GM18511 (cell line): ENCODE results near the gene TUT1.
"Not testable (repeated sequence)": the region's sequence is repeated elsewhere in the genome, so short reads cannot be mapped to it uniquely, and the experiment has no call there.

ENCODE experiments used
- ATAC-seq: cut with Tn5 transposase; IDR thresholded peaks from one replicate; pipeline ENCODE4 v1.9.1; 2021; ENCODE audit warnings: mild to moderate bottlenecking, moderate library complexity; ENCODE audit not compliant: unreplicated experiment

The TUT1 gene

DNA sequence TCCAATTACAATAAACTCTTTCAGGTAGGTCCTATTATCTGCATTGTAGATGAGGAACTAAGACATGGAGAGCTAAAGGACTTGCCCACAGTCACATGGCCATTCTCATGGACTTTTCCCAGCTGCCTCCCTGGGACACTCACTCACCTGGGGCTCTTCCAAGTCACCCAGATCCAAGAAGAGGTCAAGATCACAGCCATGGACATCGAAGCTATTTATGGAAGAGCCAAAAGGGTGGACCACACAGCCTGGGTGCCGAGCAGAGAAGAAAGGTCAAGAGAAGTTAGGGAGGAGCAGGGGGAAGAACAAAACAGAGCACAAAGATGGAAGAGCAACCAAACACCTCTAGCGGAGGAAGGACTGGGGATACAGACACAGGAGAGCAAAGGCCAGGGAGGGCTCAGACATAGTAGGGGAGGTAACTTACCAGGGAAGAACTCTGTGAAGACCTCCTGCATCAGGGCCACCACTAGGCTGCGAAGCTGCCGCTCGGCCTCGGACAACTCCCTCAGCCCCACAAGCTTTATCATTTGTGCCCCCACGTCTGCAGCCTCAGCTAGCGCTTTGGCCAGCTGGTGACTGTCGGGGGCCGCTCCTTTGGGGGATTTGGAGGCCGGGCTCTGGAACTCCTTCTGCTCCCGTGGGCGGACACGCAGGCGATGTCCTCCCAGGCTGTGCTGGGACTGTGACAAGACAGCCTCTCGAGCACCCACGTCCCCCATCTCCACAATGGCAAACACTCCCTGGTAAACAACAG is 10.2 kb downstream of the TUT1 start:
- no peak for ATAC-seq

DNA sequence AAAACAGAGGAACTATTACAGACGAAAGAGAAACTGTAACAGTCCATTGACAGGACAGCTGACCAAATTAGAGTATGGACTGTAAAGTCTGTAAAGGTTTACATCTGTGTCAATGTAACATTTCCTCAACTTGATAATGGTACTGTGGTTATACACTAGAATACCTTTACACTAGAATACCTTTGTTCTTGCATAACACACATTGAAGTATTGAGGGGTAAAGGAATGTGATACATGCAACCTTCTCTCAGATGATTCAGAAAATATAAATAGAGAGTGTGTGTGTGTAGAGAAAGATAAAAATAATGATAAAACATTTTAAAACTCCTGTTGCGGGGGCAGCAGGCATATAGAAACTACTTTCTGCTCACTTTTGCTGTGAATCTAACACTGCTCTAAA is 12.1 kb downstream of the TUT1 start:
- no peak for ATAC-seq

DNA sequence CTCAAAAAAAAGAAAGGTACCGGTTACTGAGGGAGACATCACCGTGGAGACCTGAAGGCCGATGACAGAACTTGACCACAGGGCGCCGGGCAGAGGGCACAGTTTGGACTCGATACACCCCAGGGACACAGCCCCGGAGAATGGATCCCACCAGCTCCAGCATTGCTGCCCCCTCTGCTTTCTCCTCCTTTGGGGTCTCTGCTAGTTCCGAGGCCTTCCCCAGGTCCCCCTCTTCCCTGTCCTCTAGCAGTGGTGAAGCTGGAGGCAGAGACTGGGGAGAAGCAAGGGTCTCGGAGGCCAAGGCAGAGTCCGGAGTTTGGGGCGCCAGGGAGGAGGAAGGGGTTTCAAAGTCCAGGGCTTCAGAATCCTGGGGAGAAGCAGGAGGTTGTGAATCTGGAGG is 12.8 kb downstream of the TUT1 start:
- no peak for ATAC-seq

DNA sequence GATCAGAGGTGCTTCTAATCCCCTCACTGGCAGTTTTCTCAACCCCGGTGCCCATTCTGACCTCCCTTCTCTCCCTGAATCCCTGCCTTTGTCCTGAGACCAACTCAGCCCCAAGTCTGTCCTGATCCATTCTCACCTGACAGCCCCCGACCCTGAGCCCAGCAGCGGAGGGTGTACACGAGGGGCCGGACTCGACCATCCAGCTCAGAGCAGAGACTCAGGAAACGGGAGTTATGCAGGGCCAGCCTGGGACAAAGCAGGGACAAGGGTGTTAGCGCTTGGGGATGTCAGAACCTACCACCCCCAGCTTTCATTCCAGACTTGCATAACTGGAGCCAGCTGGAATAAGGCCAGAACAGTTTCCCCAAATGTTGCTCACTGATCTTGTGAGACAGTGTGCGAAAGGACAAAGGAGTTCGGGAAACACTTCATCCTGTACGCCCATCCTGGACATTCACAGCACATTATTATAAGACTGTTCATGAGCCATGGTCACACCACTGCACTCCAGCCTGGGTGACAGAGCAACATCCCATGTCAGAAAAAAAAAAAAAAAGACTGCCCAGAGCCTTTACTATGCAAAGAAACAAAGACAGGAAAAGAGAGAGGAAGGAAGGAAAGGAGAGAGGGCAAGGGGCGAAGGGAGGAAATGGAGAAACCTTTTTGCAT is 14.1 kb downstream of the TUT1 start:
- ATAC-seq, result no peak

DNA sequence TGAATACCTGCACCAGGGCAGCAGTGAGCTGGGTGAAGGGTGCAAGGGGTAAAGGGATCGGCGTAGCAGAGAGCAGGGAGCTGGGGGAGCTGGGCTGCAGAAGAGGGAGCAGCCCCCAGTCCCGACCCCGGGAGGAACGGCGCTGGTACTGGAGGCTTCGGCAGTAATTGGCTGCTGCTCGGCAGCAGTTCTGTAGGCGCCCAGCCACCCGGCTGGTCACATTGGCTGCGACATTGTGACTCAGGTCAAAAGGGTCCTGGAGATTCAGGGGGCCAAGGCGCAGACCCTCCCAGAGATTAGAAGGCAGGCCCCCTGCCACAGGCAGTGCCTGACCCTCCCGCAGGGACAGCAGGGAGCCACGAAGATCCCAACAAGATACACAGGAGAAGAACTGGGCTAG is 15.5 kb downstream of the TUT1 start:
- no peak for ATAC-seq

DNA sequence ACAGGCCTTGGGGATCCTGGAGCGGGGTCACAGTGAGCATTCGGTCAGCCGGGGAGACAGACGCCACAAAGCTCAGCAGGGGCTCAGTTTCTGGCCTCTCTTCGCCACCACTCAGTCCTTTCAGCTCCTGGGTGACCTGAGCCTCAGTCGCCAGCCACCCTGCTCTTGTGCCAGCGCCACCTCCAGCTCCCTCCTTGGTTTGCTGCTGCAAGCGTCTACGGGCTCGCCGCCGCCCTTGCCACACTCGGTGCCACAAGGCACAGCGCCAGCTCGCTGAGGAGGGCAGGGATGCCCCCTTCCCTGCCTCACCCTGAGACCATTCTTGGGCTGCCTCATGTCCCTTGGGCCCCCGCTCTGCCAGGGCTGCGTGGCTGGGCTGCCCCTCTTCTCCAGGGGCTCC is 16.2 kb downstream of the TUT1 start:
- no peak for ATAC-seq

DNA sequence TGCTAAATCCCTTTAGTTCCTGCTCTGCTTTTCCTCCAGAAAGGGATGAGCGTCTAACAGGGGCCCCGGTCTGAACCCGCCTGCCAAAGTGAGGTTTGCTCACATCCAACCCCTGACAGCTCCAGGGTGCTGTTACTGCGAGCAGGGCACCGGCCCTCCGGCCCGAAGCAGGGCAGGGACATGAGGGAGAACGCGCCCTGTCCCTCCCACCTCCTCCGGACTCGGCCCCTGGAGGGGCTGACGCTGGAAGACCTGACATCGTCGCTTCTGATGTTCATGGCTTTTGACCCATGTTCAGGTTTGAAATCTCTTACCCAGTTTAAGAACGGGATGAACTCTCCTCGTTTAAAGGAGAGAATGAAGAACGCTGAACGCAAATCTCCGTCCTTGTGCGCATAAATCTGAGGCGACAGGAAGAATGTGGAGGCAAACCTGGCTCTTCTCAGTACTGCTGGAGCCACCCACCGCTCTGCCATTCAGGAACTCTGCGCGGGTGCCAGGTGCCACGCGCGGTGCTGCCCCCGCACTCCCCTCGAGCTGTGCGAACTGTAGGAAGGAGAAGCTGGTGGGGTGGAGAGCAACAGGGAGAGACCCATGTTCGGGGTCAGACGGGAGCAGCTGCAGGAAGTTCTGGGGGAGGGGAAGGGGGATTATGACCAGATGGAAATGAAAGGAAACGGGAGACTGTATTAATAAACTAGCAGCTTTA is 16.8 kb downstream of the TUT1 start:
- ATAC-seq, result peak; percentile 28

DNA sequence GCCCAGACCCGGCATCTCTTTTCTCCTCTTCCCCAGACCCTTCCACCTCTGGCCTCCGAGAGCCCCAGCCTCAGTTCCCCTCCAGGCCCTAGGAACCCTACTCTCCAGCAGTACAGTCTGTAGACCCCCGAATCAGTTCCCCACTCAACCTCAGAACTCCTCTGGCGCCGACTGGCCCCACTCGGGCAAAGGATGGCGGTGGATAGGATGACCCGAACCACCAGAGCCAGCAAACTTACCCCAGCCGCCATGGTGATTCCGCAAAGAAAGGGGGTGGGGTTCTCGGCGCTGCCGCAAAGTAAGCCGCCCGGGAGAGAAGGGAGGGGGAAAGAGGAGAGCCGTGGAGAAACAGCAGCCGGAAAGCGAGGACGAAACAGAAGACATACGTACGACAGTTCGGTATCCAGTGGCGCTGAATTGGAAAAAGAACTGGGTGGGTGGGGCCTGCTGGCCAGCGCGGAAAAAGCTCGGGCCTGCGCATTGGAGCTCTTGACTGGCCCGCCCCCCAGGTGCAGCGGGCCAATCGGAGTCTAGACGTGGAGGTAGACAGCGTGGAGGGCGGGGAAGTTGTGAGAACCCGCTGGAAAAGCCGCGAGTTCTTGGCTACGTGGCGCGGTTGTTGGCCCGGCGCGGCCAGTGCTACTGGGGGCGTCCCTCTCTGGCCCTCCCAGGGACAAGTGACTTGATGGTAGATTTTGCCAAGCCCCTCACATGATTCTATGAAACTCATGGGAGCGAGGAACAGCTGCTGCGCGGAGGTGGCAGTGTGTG is 17.5 kb downstream of the TUT1 start, which contains the start of gene EEF1G:
TSS of gene EEF1G (minus strand) at position 300 of the 771 bp plus-strand sequence. CDS start at position 251, 49 bp downstream.
- ATAC-seq, result peak; percentile 87

DNA sequence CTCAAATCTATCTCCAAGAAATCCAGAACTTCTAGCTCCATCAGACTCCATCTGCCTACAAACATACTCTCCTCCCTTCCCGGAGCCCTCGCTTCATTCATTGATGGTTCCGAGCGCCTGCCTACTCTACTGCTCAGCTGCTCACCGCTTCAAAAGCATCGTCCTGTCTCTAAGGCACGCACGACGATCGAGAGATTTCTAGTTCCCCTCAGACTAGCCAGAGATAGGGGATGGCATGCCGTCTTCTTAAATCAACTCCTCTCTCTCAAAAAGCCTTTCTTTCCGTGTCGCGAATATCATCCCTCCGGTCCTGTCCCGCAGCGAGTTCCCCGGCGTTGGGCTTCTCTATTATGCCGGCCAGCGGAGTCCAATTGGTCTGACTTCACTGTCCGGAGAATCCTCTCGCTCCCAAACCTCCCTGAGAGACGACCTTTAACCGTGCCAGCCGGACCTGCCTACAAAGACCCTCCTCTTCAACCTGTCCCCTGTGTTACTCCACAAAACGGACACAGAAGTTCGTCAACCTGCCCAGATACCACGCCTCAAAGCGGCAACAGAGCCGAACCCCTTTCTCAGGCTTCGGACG is 18.2 kb downstream of the TUT1 start:
- ATAC-seq, result no peak

DNA sequence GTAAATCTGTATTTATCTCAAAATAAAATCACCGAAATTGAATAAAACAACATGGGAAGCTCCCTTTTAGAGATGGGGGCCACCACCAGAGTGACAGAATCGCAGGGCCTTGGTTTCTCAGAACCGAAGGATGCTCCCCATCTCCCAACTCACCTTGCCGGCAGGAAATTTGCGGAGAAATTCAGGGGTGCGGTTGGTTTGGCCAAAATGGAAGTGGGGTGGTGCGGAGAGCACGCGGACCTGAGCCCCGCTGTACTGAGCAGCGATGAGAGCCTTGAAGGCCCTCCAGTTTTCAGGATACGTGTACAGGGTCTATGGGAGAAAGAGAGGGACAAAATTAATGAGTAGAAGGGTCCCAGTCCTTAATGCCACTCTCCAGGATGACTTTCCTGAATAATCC is 18.9 kb downstream of the TUT1 start:
- ATAC-seq, result no peak

DNA sequence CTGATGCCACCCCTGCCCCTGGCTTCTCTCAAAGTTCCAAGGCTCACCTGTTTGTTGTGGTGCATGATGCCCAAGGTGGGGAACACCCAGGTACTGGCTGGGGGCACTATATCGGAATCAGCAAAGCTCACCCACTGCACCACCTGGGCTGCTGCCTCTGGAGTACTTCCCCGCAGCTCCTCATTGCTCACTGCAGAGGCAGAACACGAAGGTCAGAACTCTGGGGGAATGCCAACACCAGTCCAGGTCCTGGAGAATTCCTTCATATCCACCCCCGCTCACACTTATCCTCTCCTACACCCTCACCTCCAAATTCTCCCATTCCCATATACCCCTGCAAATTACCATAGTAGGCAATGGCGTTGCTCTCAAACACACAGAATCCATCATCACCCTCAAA is 19.8 kb downstream of the TUT1 start:
- not testable (repeated sequence) for ATAC-seq

DNA sequence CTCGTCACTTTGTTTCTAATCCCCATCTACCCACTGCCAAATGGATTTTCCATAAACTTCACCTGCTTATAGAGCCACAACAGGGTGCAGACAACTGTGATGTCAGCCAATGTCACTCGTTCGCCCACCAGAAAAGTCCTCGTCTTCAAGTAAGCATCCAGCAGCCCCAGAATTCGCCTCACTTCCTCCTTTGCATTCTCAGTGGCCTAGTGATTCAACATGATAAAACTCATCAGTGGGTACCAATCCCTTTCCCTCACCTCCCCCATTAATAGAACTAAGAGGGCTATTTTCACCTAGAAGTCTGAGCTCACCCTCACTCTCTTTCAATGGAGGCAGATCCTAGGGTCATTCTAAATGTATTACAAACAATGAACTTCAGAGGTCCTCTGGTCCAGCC is 20.4 kb downstream of the TUT1 start:
- ATAC-seq, result not testable (repeated sequence)

DNA sequence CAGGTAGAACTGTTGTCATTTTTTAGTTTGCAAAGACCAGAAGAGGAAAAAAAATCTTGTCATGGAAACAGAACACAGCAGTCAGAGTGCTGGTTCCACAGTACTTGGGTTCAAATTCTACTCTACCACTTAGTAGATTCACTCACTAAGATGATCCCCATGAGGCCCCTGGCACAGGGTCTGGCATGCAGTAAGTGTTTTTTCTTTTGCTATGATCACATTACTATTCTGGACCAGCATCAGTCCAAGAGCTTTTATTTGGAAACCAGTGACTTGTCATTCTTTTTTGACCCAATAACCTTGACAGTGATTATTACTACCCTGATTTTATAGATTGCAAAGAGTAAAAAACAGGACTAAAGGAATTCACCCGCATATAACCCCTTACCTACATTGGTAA is 21.7 kb downstream of the TUT1 start:
- ATAC-seq, result no peak

DNA sequence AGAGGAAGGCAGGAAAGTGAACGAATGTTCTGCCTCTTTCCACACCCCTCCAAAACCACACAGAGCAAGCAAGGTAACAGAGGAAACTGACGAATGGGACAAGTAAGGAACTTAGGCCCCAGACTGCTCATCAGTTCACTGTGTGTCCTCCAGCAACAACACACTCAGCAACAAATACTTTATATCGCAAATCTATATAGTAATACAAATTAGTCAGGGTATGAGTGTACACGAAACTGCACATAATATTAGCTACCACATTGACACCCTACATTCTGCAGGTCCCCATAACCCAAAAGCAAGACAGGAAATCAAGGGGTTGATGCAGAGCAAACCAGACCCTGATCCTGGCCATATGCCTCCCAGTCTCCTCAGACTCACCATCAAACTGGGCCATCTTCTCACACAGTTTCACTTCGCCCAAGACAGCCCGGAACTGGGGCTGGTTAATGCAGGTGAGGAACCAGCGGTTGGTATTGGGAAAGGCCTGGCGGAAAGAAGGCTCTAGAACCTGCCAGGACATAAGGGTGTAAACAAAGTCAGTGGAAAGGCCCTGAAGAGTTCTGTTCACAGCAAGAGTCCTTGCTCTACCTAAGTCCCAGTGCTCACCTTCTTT is 24.2 kb downstream of the TUT1 start:
- no peak for ATAC-seq

DNA sequence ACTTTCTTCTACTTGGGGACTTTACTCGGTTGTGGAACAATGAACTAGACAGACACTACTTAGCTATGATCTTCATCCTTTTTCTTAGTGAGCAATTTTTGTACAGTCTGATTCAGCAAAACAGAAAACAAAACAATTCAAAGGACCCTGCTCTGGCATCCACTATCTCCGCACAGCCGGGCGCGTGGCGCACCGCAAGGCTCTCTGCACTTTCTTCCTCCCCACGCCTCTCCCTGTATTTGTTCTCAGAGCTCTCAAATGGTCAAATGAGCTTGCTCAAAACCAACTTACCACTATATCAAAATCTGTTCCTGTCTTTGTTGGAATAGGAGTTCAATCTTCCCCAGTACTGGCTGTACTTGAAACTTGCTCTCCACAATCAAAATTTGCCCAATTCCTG is 25.1 kb downstream of the TUT1 start:
- no peak for ATAC-seq

DNA sequence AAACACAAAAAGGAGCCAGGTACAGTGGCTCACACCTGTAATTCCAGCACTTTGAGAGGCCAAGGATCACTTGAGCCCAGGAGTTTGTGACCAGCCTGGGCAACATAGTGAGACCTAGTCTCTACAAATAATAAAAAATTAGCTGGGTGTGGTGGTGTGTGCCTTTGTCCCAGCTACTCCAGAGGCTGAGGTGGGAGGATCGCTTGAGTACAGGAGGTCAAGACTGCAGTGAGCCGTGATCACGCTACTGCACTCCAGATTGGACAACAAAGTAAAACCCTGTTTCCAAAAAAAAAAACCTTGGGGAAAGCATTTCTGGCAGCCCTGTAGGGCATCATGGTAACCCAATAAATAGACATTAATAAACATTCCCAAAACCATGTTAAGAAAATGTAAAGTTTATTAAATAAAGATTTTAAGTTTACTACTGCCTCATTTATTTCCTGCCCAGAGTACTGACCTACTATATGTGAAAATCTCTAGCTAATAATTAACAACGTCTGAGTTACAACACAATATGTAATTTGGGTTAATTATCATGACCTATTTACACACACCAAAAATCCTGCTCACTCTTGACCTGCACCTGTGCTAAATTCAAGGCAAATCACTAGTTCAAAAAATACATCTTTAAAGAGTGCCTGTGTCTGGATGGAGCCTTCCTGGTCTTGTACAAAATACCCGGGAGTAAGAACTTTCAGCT is 26.1 kb downstream of the TUT1 start:
- no peak for ATAC-seq

DNA sequence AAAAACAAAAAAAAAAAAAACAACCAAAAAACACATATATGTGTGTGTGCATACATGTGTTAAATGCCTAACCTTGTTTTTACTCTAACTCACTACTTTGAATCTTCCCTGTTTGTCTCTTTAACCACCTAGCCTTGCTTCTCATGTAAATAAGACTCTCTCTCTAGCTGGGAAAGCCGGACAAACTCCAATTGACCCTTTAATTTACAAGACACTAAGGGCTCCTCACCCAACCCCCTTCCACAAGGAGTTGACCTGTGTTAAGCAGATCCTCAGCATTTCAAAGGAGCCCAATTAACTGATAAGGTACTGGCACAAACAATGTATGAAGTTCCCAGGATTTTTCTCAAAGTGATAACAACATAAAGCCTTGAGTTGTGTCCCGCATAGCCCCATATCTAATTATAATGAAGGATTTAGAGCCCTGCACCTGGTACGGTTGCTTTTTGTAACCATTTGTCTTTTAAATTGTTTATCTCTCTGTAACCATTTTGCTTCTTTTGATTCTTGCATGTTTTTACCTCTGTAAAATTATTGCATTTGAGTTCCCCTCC is 29.6 kb downstream of the TUT1 start:
- not testable (repeated sequence) for ATAC-seq

DNA sequence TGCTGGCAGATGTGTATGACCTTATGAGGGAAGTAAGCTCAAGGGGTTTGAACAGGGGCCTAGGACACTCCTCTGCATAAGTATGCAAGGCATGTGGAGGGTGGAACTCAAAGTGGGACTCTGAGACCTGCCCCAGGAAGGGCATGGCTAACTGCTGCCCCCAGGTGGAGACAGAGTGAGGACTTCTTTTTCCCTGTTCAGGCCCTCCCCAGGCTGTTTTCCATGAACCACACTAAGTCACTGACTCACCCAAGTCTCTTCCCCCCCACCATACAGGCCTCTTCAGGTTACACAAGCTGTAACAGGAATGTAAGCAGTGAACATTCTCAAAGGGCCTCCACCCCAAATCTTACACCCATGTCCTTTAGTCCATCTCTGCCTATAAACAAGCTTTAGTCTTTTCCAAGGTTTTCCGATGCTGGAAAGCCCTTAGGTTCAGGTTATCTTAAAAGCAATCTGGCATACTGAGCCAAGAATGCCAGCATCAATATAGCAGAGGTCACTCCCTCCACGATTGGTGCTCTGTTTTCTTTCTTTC is 30.7 kb downstream of the TUT1 start:
- ATAC-seq, result no peak

DNA sequence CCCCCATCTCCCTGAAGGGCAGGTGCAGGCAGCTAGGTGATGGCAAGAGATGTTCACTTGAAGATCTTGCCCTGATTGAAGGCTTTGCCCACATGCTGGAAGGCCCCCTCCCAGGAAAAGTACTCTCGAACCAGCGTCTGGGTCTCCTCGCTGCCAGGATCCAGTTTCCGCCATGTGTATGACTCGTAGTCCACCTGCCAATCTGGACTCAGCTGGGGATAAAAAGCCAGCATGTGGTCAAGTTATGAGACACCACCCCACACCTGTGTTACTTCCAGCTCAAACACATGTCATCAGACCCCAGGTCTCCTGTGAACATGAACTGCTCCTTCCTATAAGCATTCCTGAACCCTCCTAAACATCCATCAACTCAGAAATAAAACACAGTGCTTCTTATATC is 31.7 kb downstream of the TUT1 start:
- ATAC-seq, result not testable (repeated sequence)
